T-helper 2 cell treated with Interferon-gamma antibody and Interleukin-4, amounts not matched to agents 5 μg/mL and 100 μg/mL, for 36 hours (primary cell): ENCODE data around the gene MYADM.

Experiments used
- DNase-seq: peaks from one replicate; pipeline ENCODE4 v3.0.0; 2021; ENCODE audit warnings: low spot score
- H3K27ac Mint-ChIP-seq: one replicate; pipeline ENCODE4 v1.8.0; 2021; ENCODE audit warnings: mild to moderate bottlenecking, mixed read lengths
- H3K27me3 Mint-ChIP-seq: one replicate; pipeline ENCODE4 v1.8.0; 2021; ENCODE audit warnings: low read depth, mixed read lengths
- H3K36me3 Mint-ChIP-seq: one replicate; pipeline ENCODE4 v1.8.0; 2021; ENCODE audit warnings: low read depth, mixed read lengths
- H3K4me1 Mint-ChIP-seq: one replicate; pipeline ENCODE4 v1.8.0; 2021; ENCODE audit warnings: low read depth, mixed read lengths
- H3K4me3 Mint-ChIP-seq: one replicate; pipeline ENCODE4 v1.8.0; 2022; ENCODE audit warnings: mild to moderate bottlenecking, moderate library complexity, mixed read lengths
- H3K9me3 Mint-ChIP-seq: one replicate; pipeline ENCODE4 v1.8.0; 2021; ENCODE audit warnings: mixed read lengths

The MYADM gene

GRCh38 chr19:53907193-53907581, 39.5 kb downstream of the MYADM start:
- peaks cover 11% of the 10 kb centered on the region for H3K4me1 Mint-ChIP-seq
- H3K36me3 Mint-ChIP-seq, result no peaks in the 10 kb centered on the region
- no peak overlapping the region for H3K4me3 Mint-ChIP-seq
- DNase-seq, result no peak
- H3K9me3 Mint-ChIP-seq, result no peaks in the 10 kb centered on the region
- H3K27ac Mint-ChIP-seq, result no peak overlapping the region
- H3K27me3 Mint-ChIP-seq, result peaks cover 59% of the 10 kb centered on the region

- Mint-ChIP-seq H3K9me3 (no peaks in the 10 kb centered on the region), H3K4me3 (peak overlapping the region; percentile 1), H3K4me1 (peaks cover 11% of the 10 kb centered on the region), H3K36me3 (no peaks in the 10 kb centered on the region), H3K27ac (no peak overlapping the region), H3K27me3 (peaks cover 59% of the 10 kb centered on the region)
- DNase-seq, result no peak
These were observed 40.0 kb downstream of the MYADM start for GRCh38 chr19:53907690-53908089.

GRCh38 chr19:53908106-53908934, 40.6 kb downstream of the MYADM start:
- Mint-ChIP-seq H3K4me1 (peaks cover 11% of the 10 kb centered on the region), H3K36me3 (no peaks in the 10 kb centered on the region), H3K27me3 (peaks cover 59% of the 10 kb centered on the region), H3K4me3 (peak overlapping the region; percentile 22), H3K27ac (peak overlapping the region; percentile 27), H3K9me3 (no peaks in the 10 kb centered on the region)
- peak; percentile 37 for DNase-seq

- no peaks in the 10 kb centered on the region for H3K9me3 Mint-ChIP-seq
- DNase-seq, result no peak
- H3K36me3 Mint-ChIP-seq, result no peaks in the 10 kb centered on the region
- H3K4me3 Mint-ChIP-seq, result peak within 1 kb of the TSS; percentile 22
- peak within 1 kb of the TSS; percentile 27 for H3K27ac Mint-ChIP-seq
- H3K27me3 Mint-ChIP-seq, result peaks cover 59% of the 10 kb centered on the region
- peaks cover 11% of the 10 kb centered on the region for H3K4me1 Mint-ChIP-seq
These were observed 41.3 kb downstream of the MYADM start, which contains the start of gene CACNG7 for GRCh38 chr19:53908935-53909415. Gene CACNG7 (plus strand): TSS chr19:53909278. CDS start chr19:53912832, 3,554 bp downstream.

GRCh38 chr19:53909471-53910169, 41.9 kb downstream of the MYADM start:
- DNase-seq, result no peak
- peaks cover 56% of the 10 kb centered on the region for H3K27me3 Mint-ChIP-seq
- no peak overlapping the region for H3K4me3 Mint-ChIP-seq
- H3K9me3 Mint-ChIP-seq, result no peaks in the 10 kb centered on the region
- H3K4me1 Mint-ChIP-seq, result peaks cover 11% of the 10 kb centered on the region
- no peaks in the 10 kb centered on the region for H3K36me3 Mint-ChIP-seq
- H3K27ac Mint-ChIP-seq, result no peak overlapping the region

- peaks cover 56% of the 10 kb centered on the region for H3K27me3 Mint-ChIP-seq
- DNase-seq, result no peak
- H3K9me3 Mint-ChIP-seq, result no peaks in the 10 kb centered on the region
- peaks cover 10% of the 10 kb centered on the region for H3K4me1 Mint-ChIP-seq
- H3K27ac Mint-ChIP-seq, result no peak overlapping the region
- H3K36me3 Mint-ChIP-seq, result no peaks in the 10 kb centered on the region
- no peak overlapping the region for H3K4me3 Mint-ChIP-seq
These were observed 42.5 kb downstream of the MYADM start for GRCh38 chr19:53910170-53910518.

- Mint-ChIP-seq H3K27ac (no peak overlapping the region), H3K27me3 (peaks cover 37% of the 10 kb centered on the region)
These were observed 45.0 kb downstream of the MYADM start for GRCh38 chr19:53912653-53913052.

GRCh38 chr19:53915000-53915399, 47.3 kb downstream of the MYADM start:
- Mint-ChIP-seq H3K4me1 (no peaks in the 10 kb centered on the region), H3K9me3 (no peaks in the 10 kb centered on the region), H3K27me3 (peaks cover 19% of the 10 kb centered on the region), H3K27ac (no peak overlapping the region), H3K4me3 (no peak overlapping the region), H3K36me3 (no peaks in the 10 kb centered on the region)
- no peak for DNase-seq

More at GRCh38 chr19:53912653-53913052, 45.0 kb downstream of the MYADM start:
- no peak for DNase-seq
- Mint-ChIP-seq H3K4me3 (no peak overlapping the region), H3K4me1 (peaks cover 6% of the 10 kb centered on the region), H3K36me3 (no peaks in the 10 kb centered on the region), H3K9me3 (no peaks in the 10 kb centered on the region)

GRCh38 chr19:53916004-53916403, 48.3 kb downstream of the MYADM start:
- Mint-ChIP-seq H3K4me1 (no peaks in the 10 kb centered on the region), H3K36me3 (no peaks in the 10 kb centered on the region), H3K27me3 (peaks cover 9% of the 10 kb centered on the region), H3K27ac (no peak overlapping the region), H3K9me3 (no peaks in the 10 kb centered on the region), H3K4me3 (no peak overlapping the region)
- no peak for DNase-seq

- H3K9me3 Mint-ChIP-seq, result no peaks in the 10 kb centered on the region
- H3K27me3 Mint-ChIP-seq, result no peaks in the 10 kb centered on the region
These were observed 49.7 kb downstream of the MYADM start for GRCh38 chr19:53917356-53917755.

More at GRCh38 chr19:53917356-53917755, 49.7 kb downstream of the MYADM start:
- H3K4me3 Mint-ChIP-seq, result no peak overlapping the region
- H3K4me1 Mint-ChIP-seq, result no peaks in the 10 kb centered on the region
- H3K27ac Mint-ChIP-seq, result no peak overlapping the region
- H3K36me3 Mint-ChIP-seq, result no peaks in the 10 kb centered on the region
- no peak for DNase-seq
